ENCODE results near the gene OR51Q1. TPM values are rescaled to one million over a fixed set of nuclear protein-coding genes. Genes with fewer than 3 reads are reported as not detected.
A peak's percentile ranks its signal among the peaks of the same experiment; 100 is the strongest.

The OR51Q1 gene
- total RNA-seq, 1 experiment from 2014 or later, result not detected

DNA sequence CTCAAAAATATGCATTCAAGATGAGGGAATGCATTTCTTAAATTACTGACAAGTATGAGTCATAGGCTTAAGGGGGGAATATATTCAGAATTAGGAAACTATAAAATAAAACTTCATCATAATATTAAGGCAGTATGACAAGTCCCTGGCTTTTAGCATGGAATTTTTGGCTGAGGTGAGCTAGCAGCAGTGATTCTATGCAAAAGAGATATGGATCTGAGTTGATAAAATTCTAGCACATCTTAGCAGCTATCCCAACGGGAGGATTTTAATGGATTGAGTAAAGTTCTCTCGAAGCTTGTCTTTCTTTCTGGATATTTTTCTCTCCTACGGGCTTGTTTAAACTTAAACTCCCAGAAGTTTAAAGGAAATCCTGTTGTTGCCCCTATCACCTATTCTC, 1.2 kb downstream of the OR51Q1 start (continued):
- TF ChIP-seq SMAD3 (CRISPR knock-in tag; IDR thresholded peaks at IDR 0.05; ENCODE audit: borderline replicate concordance), result no peak
- TF ChIP-seq MAX (CRISPR knock-in tag; IDR thresholded peaks at IDR 0.05), result no peak
- TF ChIP-seq CREB1 (CRISPR knock-in tag; IDR thresholded peaks at IDR 0.05), result no peak

GRCh38 chr11:5441414-5441813, 19.5 kb downstream of the OR51Q1 start, which contains the start of gene OR51I1:
OR51I1 (minus strand) TSS chr11:5441514; CDS start chr11:5441514, 0 bp downstream.
- TF ChIP-seq, protein P1, sequence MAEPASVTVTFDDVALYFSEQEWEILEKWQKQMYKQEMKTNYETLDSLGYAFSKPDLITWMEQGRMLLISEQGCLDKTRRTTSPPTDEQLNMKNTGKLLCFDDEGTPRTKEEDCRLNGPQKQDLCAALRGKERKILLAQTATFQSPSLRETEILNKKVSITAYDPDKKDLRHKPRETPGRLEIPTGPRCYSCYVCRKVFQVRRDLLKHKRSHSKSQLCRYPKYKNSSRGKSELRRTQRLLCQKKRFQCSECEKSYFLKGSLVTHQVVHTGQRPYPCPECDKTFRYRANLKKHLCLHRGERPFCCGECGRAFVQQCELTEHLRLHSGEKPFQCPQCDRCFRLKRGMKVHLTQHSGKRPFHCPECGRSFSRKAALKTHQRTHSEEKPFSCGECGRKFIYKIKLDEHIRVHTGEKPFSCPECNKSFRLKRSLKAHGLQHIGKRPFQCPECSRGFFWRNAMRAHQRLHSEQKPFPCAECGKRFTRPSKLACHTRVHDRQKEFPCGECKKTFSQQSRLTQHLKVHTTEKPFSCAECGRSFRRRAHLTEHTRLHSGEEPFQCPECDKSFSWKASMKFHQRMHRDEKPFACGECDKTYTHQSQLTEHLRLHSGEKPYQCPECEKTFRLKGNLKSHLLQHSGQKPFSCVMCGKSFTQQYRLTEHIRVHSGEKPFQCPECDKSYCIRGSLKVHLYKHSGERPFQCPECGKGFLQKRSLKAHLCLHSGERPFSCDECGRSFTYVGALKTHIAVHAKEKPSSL (CRISPR knock-in tag; conservative IDR thresholded peaks at IDR 0.05), result no peak
- no peak for TF ChIP-seq GTF2I (CRISPR knock-in tag; conservative IDR thresholded peaks at IDR 0.05)
- no peak for TF ChIP-seq TP53 (CRISPR knock-in tag; IDR thresholded peaks at IDR 0.05)
- no peak for TF ChIP-seq ETV6 (CRISPR knock-in tag; IDR thresholded peaks at IDR 0.05)
- TF ChIP-seq MYBL2 (CRISPR knock-in tag; IDR thresholded peaks at IDR 0.05), result no peak
- TF ChIP-seq, protein P2, sequence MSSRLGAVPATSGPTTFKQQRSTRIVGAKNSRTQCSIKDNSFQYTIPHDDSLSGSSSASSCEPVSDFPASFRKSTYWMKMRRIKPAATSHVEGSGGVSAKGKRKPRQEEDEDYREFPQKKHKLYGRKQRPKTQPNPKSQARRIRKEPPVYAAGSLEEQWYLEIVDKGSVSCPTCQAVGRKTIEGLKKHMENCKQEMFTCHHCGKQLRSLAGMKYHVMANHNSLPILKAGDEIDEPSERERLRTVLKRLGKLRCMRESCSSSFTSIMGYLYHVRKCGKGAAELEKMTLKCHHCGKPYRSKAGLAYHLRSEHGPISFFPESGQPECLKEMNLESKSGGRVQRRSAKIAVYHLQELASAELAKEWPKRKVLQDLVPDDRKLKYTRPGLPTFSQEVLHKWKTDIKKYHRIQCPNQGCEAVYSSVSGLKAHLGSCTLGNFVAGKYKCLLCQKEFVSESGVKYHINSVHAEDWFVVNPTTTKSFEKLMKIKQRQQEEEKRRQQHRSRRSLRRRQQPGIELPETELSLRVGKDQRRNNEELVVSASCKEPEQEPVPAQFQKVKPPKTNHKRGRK (CRISPR knock-in tag; IDR thresholded peaks at IDR 0.05; ENCODE audit: borderline replicate concordance), result no peak
- TF ChIP-seq, protein P3, sequence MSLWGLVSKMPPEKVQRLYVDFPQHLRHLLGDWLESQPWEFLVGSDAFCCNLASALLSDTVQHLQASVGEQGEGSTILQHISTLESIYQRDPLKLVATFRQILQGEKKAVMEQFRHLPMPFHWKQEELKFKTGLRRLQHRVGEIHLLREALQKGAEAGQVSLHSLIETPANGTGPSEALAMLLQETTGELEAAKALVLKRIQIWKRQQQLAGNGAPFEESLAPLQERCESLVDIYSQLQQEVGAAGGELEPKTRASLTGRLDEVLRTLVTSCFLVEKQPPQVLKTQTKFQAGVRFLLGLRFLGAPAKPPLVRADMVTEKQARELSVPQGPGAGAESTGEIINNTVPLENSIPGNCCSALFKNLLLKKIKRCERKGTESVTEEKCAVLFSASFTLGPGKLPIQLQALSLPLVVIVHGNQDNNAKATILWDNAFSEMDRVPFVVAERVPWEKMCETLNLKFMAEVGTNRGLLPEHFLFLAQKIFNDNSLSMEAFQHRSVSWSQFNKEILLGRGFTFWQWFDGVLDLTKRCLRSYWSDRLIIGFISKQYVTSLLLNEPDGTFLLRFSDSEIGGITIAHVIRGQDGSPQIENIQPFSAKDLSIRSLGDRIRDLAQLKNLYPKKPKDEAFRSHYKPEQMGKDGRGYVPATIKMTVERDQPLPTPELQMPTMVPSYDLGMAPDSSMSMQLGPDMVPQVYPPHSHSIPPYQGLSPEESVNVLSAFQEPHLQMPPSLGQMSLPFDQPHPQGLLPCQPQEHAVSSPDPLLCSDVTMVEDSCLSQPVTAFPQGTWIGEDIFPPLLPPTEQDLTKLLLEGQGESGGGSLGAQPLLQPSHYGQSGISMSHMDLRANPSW (CRISPR knock-in tag; conservative IDR thresholded peaks at IDR 0.05; ENCODE audit: low read depth), result no peak
- TF ChIP-seq, protein P4, sequence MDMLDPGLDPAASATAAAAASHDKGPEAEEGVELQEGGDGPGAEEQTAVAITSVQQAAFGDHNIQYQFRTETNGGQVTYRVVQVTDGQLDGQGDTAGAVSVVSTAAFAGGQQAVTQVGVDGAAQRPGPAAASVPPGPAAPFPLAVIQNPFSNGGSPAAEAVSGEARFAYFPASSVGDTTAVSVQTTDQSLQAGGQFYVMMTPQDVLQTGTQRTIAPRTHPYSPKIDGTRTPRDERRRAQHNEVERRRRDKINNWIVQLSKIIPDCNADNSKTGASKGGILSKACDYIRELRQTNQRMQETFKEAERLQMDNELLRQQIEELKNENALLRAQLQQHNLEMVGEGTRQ (CRISPR knock-in tag; IDR thresholded peaks at IDR 0.05), result no peak
- TF ChIP-seq, protein P5, sequence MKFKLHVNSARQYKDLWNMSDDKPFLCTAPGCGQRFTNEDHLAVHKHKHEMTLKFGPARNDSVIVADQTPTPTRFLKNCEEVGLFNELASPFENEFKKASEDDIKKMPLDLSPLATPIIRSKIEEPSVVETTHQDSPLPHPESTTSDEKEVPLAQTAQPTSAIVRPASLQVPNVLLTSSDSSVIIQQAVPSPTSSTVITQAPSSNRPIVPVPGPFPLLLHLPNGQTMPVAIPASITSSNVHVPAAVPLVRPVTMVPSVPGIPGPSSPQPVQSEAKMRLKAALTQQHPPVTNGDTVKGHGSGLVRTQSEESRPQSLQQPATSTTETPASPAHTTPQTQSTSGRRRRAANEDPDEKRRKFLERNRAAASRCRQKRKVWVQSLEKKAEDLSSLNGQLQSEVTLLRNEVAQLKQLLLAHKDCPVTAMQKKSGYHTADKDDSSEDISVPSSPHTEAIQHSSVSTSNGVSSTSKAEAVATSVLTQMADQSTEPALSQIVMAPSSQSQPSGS (CRISPR knock-in tag; IDR thresholded peaks at IDR 0.05; ENCODE audit: borderline replicate concordance, low read depth), result no peak
- no peak for TF ChIP-seq ZNF263 (CRISPR knock-in tag; IDR thresholded peaks at IDR 0.05; ENCODE audit: low read depth)
- TF ChIP-seq, protein P6, sequence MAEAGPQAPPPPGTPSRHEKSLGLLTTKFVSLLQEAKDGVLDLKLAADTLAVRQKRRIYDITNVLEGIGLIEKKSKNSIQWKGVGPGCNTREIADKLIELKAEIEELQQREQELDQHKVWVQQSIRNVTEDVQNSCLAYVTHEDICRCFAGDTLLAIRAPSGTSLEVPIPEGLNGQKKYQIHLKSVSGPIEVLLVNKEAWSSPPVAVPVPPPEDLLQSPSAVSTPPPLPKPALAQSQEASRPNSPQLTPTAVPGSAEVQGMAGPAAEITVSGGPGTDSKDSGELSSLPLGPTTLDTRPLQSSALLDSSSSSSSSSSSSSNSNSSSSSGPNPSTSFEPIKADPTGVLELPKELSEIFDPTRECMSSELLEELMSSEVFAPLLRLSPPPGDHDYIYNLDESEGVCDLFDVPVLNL (CRISPR knock-in tag; IDR thresholded peaks at IDR 0.05; ENCODE audit: borderline replicate concordance, low read depth), result no peak
- no peak for TF ChIP-seq CBFB (CRISPR knock-in tag; IDR thresholded peaks at IDR 0.05; ENCODE audit: low read depth)
- TF ChIP-seq MLX (CRISPR knock-in tag; IDR thresholded peaks at IDR 0.05), result no peak
- TF ChIP-seq, protein P7, sequence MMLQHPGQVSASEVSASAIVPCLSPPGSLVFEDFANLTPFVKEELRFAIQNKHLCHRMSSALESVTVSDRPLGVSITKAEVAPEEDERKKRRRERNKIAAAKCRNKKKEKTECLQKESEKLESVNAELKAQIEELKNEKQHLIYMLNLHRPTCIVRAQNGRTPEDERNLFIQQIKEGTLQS (CRISPR knock-in tag; conservative IDR thresholded peaks at IDR 0.05), result no peak
- TF ChIP-seq SMAD4 (CRISPR knock-in tag; IDR thresholded peaks at IDR 0.05), result no peak
- no peak for TF ChIP-seq NR3C1 (CRISPR knock-in tag; conservative IDR thresholded peaks at IDR 0.05; ENCODE audit: low read depth)
- peaks cover 5% of the 10 kb centered on the region for H3K9me3 Mint-ChIP-seq

More at GRCh38 chr11:5441414-5441813, 19.5 kb downstream of the OR51Q1 start, which contains the start of gene OR51I1:
- H3K27me3 Mint-ChIP-seq (ENCODE audit: low read depth), result peaks cover 6% of the 10 kb centered on the region
- H3K36me3 Mint-ChIP-seq, result no peaks in the 10 kb centered on the region
- DNase-seq (ENCODE audit: low spot score) (no peak), ATAC-seq (no peak)
- 0 out of 2 replicates have a peak within 1 kb of the TSS, but pooled peaks have one; percentile 15 for H3K27ac Mint-ChIP-seq
- ChIA-PET CTCF (no interaction called here), POLR2A (no interaction called here)
- H3K4me1 Mint-ChIP-seq, result no peaks in the 10 kb centered on the region
- H3K4me3 Mint-ChIP-seq, result no peak within 1 kb of the TSS
